KMS-11 (cell line): ENCODE data around the gene AHRR.

ENCODE experiments used
- H2AFZ ChIP-seq: fragments of 200-600 bp; sonication (generic); 2 replicates; pipeline ENCODE4 v1.6.1; 2016; ENCODE audit warnings: antibody characterized with exemption, mixed run types, low read depth
- H3K27ac ChIP-seq: fragments of 200-600 bp; sonication (generic); 2 replicates; pipeline ENCODE4 v1.6.1; 2016; ENCODE audit warnings: mild to moderate bottlenecking, mixed run types
- H3K27me3 ChIP-seq: fragments of 200-600 bp; sonication (generic); 2 replicates; pipeline ENCODE4 v1.6.1; 2017; ENCODE audit warnings: mild to moderate bottlenecking, low read depth, mixed run types, moderate library complexity; ENCODE audit not compliant: insufficient read depth
- H3K36me3 ChIP-seq: fragments of 200-600 bp; sonication (generic); 2 replicates; pipeline ENCODE4 v1.6.1; 2017; ENCODE audit warnings: mild to moderate bottlenecking, mixed run types; ENCODE audit not compliant: insufficient read depth
- H3K4me1 ChIP-seq: fragments of 200-600 bp; sonication (generic); 2 replicates; pipeline ENCODE4 v1.6.1; 2016; ENCODE audit warnings: mild to moderate bottlenecking, low read depth, mixed run types; ENCODE audit not compliant: poor library complexity, severe bottlenecking
- H3K4me2 ChIP-seq: fragments of 200-600 bp; sonication (generic); 2 replicates; pipeline ENCODE4 v1.7.0; 2016; ENCODE audit warnings: mild to moderate bottlenecking, mixed run types
- H3K4me3 ChIP-seq: fragments of 200-600 bp; sonication (generic); IDR thresholded peaks from 2 replicates; pipeline ENCODE4 v1.6.1; 2017; ENCODE audit warnings: low read depth, low read length, mixed read lengths; ENCODE audit not compliant: insufficient read depth
- H3K79me2 ChIP-seq: fragments of 200-600 bp; sonication (generic); 2 replicates; pipeline ENCODE4 v1.6.1; 2016; ENCODE audit warnings: low read depth, mixed run types; ENCODE audit not compliant: insufficient read depth
- H3K9ac ChIP-seq: fragments of 200-600 bp; sonication (generic); 2 replicates; pipeline ENCODE4 v1.6.1; 2016; ENCODE audit warnings: mild to moderate bottlenecking, mixed run types
- H4K20me1 ChIP-seq: fragments of 200-600 bp; sonication (generic); 2 replicates; pipeline ENCODE4 v1.6.1; 2016; ENCODE audit warnings: mild to moderate bottlenecking, mixed run types; ENCODE audit not compliant: insufficient read depth
- TF ChIP-seq, protein P1 (sequence below): fragments of 200-600 bp; sonication (generic); conservative IDR thresholded peaks from 2 replicates; pipeline ENCODE4 v1.6.1; 2017; ENCODE audit warnings: low read depth, mild to moderate bottlenecking, antibody characterized with exemption, low read length, moderate library complexity, mixed read lengths

AHRR gene

DNA sequence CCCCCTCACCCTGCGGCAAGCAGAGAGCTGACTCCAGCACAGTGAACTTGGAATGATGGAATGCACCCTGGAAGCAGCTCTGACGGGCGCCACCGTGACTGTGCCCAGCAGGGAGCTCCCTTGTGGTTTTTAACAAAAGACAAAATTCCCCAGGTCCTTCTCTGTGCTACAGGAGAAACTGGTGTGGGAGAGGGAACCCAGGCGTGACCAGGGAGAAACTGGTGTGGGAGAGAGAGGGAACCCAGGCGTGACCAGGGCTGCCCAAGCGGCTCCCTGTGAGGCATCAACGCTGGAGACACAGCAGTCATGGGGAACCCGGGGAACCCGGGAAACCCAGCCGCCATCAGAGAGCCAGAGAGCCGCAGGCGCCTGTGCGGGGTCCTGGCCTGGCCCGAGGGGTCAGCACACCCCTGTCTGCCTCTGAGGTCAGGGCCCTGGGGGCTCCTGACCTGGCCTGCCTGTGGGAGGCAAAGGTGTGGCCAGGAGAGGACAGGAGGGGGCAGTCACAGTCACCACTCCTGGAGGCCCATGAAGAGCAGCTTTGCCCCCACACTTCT, 3.1 kb upstream of the AHRR start:
- Histone ChIP-seq H2AFZ (no peak overlapping the region), H4K20me1 (no peaks in the 10 kb centered on the region), H3K9ac (no peak overlapping the region), H3K4me3 (no peak overlapping the region), H3K79me2 (no peaks in the 10 kb centered on the region), H3K36me3 (no peaks in the 10 kb centered on the region), H3K4me1 (no peaks in the 10 kb centered on the region), H3K27ac (no peak overlapping the region), H3K27me3 (peaks cover 19% of the 10 kb centered on the region), H3K4me2 (no peak overlapping the region)
- TF ChIP-seq, protein P1, sequence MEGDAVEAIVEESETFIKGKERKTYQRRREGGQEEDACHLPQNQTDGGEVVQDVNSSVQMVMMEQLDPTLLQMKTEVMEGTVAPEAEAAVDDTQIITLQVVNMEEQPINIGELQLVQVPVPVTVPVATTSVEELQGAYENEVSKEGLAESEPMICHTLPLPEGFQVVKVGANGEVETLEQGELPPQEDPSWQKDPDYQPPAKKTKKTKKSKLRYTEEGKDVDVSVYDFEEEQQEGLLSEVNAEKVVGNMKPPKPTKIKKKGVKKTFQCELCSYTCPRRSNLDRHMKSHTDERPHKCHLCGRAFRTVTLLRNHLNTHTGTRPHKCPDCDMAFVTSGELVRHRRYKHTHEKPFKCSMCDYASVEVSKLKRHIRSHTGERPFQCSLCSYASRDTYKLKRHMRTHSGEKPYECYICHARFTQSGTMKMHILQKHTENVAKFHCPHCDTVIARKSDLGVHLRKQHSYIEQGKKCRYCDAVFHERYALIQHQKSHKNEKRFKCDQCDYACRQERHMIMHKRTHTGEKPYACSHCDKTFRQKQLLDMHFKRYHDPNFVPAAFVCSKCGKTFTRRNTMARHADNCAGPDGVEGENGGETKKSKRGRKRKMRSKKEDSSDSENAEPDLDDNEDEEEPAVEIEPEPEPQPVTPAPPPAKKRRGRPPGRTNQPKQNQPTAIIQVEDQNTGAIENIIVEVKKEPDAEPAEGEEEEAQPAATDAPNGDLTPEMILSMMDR, result no peak

DNA sequence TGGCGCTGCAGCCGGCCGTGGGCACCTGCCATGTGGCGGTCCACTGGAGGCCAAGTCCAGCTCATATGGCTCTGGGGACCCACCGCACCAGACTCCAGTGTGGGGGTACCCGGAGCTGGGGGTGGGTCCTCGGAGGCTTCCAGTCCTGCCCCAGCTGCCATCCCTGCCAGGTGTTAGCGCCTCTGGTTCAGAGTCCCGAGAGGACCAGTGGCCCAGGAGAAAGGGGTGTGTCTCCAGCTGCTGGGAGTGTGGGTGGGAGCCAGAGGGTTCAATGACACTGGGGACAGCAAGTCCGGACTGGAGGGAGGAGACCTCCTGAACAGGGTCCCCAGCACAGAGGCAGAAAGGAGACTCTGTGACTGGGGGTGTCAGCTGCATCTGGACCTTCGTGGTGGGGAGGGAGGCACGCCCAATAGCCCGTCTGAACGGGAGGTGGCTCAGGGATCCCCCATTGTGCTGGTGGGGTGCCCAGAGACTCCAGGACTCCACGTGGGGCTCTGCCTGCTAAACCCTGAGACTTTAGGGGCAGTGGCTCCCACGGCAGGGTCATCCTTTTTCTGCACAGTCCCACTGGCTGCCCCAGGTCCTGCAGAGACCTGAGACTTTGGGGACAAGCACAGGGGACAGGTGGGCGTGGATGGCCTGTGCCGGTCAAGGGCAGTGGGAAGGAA, 2.4 kb upstream of the AHRR start:
- no peak overlapping the region for H3K27ac ChIP-seq
- no peaks in the 10 kb centered on the region for H3K79me2 ChIP-seq
- no peak overlapping the region for H3K4me2 ChIP-seq
- no peak overlapping the region for H3K4me3 ChIP-seq
- H2AFZ ChIP-seq, result no peak overlapping the region
- no peaks in the 10 kb centered on the region for H3K4me1 ChIP-seq
- no peak overlapping the region for H3K9ac ChIP-seq
- no peaks in the 10 kb centered on the region for H3K36me3 ChIP-seq
- TF ChIP-seq, protein P1, result no peak
- H3K27me3 ChIP-seq, result peaks cover 19% of the 10 kb centered on the region
- no peaks in the 10 kb centered on the region for H4K20me1 ChIP-seq

DNA sequence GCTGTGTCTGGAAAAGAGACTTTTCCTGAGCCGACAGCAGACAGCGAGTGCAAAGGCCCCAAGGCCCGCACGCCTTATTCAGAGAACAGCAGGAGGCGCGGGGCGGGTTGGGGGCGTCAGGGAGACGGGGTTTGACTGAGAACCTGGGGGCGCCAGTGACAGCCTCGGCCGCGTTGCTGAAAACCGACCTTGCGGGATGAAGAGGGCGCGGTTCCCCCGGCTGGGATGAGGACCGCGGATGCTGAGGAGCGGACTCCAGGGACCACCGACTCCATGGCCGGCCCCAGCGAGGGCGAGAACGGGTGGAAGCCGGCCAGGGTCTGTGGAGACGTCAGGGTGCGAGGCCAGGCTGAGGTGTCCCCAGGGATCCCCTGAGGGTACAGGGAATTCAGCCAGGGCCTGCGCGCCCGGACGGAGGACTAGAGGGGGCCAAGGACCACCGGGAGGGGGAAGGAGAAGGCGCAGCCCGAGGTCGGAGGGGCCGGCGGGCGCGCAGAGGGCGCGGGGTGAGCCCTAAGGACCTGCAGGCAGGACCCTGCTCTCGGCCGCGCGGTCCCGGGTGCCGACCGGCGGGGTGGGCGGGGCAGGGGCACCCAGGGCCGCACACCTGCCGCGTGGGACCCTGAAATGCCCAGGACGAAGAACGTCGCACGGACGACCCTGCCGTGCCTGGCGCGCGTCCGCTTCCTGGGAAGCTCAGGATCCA, 837 bp upstream of the AHRR start:
- TF ChIP-seq, protein P1, result no peak

DNA sequence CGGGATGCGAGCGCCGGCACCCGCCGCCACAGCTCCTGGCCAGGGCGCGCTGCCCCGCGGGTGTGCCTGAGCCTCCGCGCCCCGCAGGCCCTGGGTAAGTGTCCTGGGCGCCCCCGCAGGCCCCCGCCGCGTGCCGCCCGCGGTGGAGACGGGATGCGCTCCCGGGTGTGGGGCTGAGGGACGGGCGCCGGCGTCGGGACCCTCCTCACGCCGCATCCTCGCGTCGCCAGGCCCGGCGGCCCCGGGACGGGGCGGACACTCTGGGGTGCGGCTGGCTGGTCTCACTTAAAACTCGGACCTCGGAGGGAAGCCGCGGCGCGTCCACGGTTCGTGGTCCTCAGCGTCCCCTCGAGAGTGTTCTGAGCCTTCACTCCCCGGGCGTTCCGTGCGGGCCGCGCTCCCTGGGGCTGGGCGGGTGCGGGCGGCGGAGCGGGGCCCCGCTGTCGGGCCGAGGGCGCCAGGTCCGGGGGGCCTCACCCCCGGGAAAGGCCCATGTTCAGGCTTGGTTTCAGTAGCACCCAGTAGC, 275 bp downstream of the AHRR start:
- Histone ChIP-seq H2AFZ (peak overlapping the region; percentile 97), H4K20me1 (no peaks in the 10 kb centered on the region), H3K79me2 (no peaks in the 10 kb centered on the region), H3K4me1 (no peaks in the 10 kb centered on the region), H3K9ac (no peak overlapping the region), H3K36me3 (no peaks in the 10 kb centered on the region), H3K27ac (no peak overlapping the region), H3K27me3 (peaks cover 19% of the 10 kb centered on the region), H3K4me2 (0 out of 2 replicates have a peak overlapping the region, but pooled peaks have one; percentile 48), H3K4me3 (no peak overlapping the region)
- TF ChIP-seq, protein P1, result no peak

More for the DNA sequence above, 837 bp upstream of the AHRR start:
- Histone ChIP-seq H3K36me3 (no peaks in the 10 kb centered on the region), H3K4me1 (no peaks in the 10 kb centered on the region), H3K27me3 (peaks cover 19% of the 10 kb centered on the region), H3K4me3 (no peak overlapping the region), H3K4me2 (peak overlapping the region; percentile 97), H3K79me2 (no peaks in the 10 kb centered on the region), H2AFZ (peak overlapping the region; percentile 97), H3K27ac (no peak overlapping the region), H4K20me1 (no peaks in the 10 kb centered on the region), H3K9ac (no peak overlapping the region; the same call in 1 of the 2 replicates)
